C4-2B (cell line): Measurements from ENCODE around the gene IGFL1.

Source experiments
- CTCF ChIP-seq: fragments of 450-650 bp; conservative IDR thresholded peaks from 2 replicates; pipeline ENCODE4 v1.5.1; 2017; ENCODE audit warnings: mild to moderate bottlenecking
- ZFX ChIP-seq: fragments of 450-650 bp; IDR thresholded peaks from 2 replicates; pipeline ENCODE4 v1.6.1; 2017

- no peak for TF ChIP-seq CTCF
- TF ChIP-seq ZFX, result no peak
Measured at GRCh38 chr19:46221152-46221551, 8.4 kb upstream of the IGFL1 start.
